ENCODE measurements around the gene CANT1. TPM values are rescaled to one million over a fixed set of nuclear protein-coding genes. Genes with fewer than 3 reads are reported as not detected.

The CANT1 gene
- total RNA-seq, 4 donors from 2014 or later, result 11.2 to 30.1 (median 21.6) TPM

DNA sequence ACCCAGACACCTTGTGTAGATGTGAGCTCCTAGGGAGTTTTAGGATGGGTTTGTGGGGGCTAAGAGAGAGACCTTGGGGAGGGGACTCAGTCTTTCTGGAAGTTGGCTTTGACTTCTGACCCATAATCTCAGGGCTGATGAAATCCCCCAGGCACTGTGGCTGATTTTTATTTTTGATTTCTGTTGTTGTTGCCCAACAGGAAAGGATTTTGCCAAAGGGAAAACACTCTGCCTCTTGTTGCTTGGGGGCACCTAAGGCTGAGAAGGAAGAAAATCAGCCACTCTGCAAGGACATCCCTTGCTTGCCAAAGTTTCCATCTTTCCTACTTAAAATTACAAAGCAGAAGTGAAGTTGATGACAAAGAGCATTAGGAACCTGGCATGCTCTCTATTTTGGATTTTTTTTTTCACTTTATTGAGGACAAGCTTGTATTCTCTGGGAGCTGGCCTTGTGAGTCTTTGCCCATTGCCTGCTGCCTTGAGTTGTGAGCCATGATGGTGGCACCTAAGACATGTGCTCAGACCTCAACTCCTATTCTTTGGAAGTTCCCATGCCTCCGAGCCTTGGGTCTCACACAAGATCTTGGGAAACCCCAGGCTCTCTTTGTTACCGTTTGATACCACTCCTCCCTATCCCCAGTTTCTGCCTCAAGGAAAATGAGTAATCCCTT lies 11.2 kb upstream of the CANT1 start:
- Histone ChIP-seq H3K36me3 (no peaks in the 10 kb centered on the region), H3K4me3 (no peak overlapping the region)

GRCh38 chr17:79019632-79020584 lies 10.3 kb upstream of the CANT1 start:
- Histone ChIP-seq H3K9me3 (no peaks in the 10 kb centered on the region), H3K27me3 (no peaks in the 10 kb centered on the region), H3K36me3 (no peaks in the 10 kb centered on the region), H3K4me1 (peaks cover 3 to 58% (median 29%) of the 10 kb centered on the region in 3 donors), H3K4me3 (peak overlapping the region in 1 of 2 donors; percentile 24), H3K27ac (peak overlapping the region; percentile 65 to 85 (median 82))
- 3 to 7% methylated on average over 5 to 10 of the region's 19 CpGs for WGBS, 2 donors (ENCODE audit: low coverage in 1 of 2)
- TF ChIP-seq EP300 (IDR thresholded peaks at IDR 0.05), result no peak
- TF ChIP-seq, protein P1, sequence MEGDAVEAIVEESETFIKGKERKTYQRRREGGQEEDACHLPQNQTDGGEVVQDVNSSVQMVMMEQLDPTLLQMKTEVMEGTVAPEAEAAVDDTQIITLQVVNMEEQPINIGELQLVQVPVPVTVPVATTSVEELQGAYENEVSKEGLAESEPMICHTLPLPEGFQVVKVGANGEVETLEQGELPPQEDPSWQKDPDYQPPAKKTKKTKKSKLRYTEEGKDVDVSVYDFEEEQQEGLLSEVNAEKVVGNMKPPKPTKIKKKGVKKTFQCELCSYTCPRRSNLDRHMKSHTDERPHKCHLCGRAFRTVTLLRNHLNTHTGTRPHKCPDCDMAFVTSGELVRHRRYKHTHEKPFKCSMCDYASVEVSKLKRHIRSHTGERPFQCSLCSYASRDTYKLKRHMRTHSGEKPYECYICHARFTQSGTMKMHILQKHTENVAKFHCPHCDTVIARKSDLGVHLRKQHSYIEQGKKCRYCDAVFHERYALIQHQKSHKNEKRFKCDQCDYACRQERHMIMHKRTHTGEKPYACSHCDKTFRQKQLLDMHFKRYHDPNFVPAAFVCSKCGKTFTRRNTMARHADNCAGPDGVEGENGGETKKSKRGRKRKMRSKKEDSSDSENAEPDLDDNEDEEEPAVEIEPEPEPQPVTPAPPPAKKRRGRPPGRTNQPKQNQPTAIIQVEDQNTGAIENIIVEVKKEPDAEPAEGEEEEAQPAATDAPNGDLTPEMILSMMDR (IDR thresholded peaks at IDR 0.05), result peak; percentile 56 to 88 (median 84)
- TF ChIP-seq POLR2AphosphoS5 (IDR thresholded peaks at IDR 0.05), result peak; percentile 83
- TF ChIP-seq POLR2A (IDR thresholded peaks at IDR 0.05), result no peak
- ATAC-seq, result peak; percentile 61

More for the DNA sequence above, 11.2 kb upstream of the CANT1 start:
- peaks cover 3 to 67% (median 38%) of the 10 kb centered on the region in 3 donors for H3K4me1 ChIP-seq
- no peak for ATAC-seq
- peak overlapping the region; percentile 65 to 85 (median 82) for H3K27ac ChIP-seq
- no peaks in the 10 kb centered on the region for H3K9me3 ChIP-seq
- no peaks in the 10 kb centered on the region for H3K27me3 ChIP-seq
- TF ChIP-seq EP300 (IDR thresholded peaks at IDR 0.05) (no peak), POLR2A (IDR thresholded peaks at IDR 0.05) (no peak), POLR2AphosphoS5 (IDR thresholded peaks at IDR 0.05) (no peak)
- TF ChIP-seq, protein P1 (IDR thresholded peaks at IDR 0.05), result no peak
- WGBS, 2 donors (ENCODE audit: low coverage in 1 of 2), result 56 to 64% methylated on average over 2 of the region's 2 CpGs

GRCh38 chr17:79019261-79019631 lies 9.7 kb upstream of the CANT1 start:
- Histone ChIP-seq H3K27me3 (no peaks in the 10 kb centered on the region), H3K36me3 (no peaks in the 10 kb centered on the region), H3K4me1 (peaks cover 3 to 51% (median 27%) of the 10 kb centered on the region in 3 donors), H3K9me3 (no peaks in the 10 kb centered on the region), H3K4me3 (no peak overlapping the region), H3K27ac (peak overlapping the region in 1 of 4 donors; percentile 82)
- TF ChIP-seq EP300 (IDR thresholded peaks at IDR 0.05) (no peak), POLR2A (IDR thresholded peaks at IDR 0.05) (no peak), POLR2AphosphoS5 (IDR thresholded peaks at IDR 0.05) (no peak)
- TF ChIP-seq, protein P1 (IDR thresholded peaks at IDR 0.05), result no peak
- WGBS, 2 donors (ENCODE audit: low coverage in 1 of 2), result 55 to 85% methylated on average over 2 of the region's 2 CpGs
- ATAC-seq, result no peak

GRCh38 chr17:79018370-79018695 lies 8.8 kb upstream of the CANT1 start:
- WGBS, 2 donors (ENCODE audit: low coverage in 1 of 2), result 92% methylated on average over 3 of the region's 3 CpGs

More at GRCh38 chr17:79018370-79018695, 8.8 kb upstream of the CANT1 start:
- Histone ChIP-seq H3K27ac (no peak overlapping the region), H3K27me3 (no peaks in the 10 kb centered on the region), H3K4me1 (peaks cover 3 to 42% (median 20%) of the 10 kb centered on the region in 3 donors), H3K36me3 (no peaks in the 10 kb centered on the region), H3K4me3 (no peak overlapping the region), H3K9me3 (no peaks in the 10 kb centered on the region)
- TF ChIP-seq EP300 (IDR thresholded peaks at IDR 0.05), result no peak
- no peak for TF ChIP-seq POLR2AphosphoS5 (IDR thresholded peaks at IDR 0.05)
- TF ChIP-seq, protein P1 (IDR thresholded peaks at IDR 0.05), result no peak
- no peak for TF ChIP-seq POLR2A (IDR thresholded peaks at IDR 0.05)
- ATAC-seq, result no peak
